ENCODE results near the gene WDR81. TPM values are rescaled to one million over a fixed set of nuclear protein-coding genes. Genes with fewer than 3 reads are reported as not detected.
"Not testable (repeated sequence)": the region's sequence is repeated elsewhere in the genome, so short reads cannot be mapped to it uniquely, and the experiment has no call there.

WDR81 gene
- polyA plus RNA-seq, 4 donors = 9.9 to 21.2 (median 13.3) TPM

DNA sequence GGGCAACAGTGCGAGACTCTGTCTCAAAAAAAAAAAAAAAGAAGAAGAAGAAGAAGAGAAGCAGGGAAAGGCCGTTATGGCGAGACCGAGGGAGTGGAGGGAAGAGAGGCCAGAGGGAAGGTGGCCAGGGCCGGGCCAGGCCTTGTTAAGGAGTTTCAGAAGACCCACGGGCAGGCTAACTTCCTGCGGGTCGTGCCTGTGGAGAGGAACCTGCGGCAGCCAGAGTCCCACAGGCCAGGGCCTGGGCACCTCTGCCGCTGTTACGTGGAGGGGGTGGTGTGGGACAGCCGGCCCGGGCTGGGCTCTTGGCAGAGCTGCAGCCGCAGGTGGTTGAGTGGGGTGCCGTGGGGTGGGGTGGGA is 5.4 kb downstream of the WDR81 start:
- DNase-seq (ENCODE audit: low read depth in 4 of 4, low spot score in 3 of 4) = no peak

DNA sequence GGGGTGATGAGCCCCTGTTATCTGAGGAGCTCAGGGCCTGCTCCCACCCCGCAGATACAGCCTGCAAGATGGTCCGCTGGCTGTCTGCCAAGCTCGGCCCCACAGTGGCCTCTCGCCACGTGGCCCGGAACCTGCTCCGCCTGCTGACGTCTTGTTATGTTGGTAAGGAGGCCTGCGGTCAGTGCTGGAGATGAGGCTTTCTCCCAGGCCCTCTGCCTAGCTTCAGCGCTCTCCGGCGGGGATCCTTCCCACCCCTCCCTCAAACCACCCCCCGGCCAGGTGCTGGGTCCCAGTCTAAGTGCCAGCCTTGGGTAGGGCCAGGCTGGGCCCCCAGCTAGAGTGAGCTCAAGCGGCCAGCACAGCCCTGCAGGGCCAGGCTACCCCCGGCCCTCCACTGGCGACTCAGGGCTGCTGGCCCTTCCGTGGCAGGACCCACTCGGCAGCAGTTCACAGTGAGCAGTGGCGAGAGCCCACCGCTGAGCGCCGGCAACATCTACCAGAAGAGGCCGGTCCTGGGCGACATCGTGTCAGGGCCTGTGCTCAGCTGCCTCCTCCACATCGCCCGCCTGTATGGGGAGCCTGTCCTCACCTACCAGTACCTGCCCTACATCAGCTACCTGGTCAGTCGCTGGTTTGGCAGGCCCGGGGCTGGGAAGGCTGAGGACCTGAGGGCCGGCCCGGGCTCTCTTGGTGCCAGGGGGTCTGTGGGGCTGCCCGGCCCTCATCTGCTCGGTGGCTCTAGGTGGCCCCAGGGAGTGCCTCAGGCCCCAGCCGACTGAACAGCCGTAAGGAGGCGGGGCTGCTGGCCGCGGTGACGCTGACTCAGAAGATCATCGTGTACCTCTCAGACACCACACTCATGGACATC is 6.1 kb downstream of the WDR81 start:
- DNase-seq (ENCODE audit: low read depth in 4 of 4, low spot score in 3 of 4) = no peak

DNA sequence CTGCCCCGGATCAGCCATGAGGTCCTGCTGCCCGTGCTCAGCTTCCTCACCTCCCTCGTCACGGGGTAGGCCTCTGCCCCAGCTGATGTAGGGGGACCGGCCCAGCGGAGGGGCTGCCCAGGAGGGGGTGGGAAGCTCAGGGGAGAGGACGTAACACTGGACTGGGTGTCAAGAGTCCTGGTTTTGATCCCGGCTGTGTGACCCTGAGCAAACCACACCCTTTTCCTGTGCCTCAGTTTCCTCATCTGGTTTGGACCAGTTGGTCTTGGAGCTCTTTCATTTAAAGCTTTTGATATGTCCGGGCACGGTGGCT is 6.6 kb downstream of the WDR81 start:
- DNase-seq (ENCODE audit: low read depth in 4 of 4, low spot score in 3 of 4) = no peak

DNA sequence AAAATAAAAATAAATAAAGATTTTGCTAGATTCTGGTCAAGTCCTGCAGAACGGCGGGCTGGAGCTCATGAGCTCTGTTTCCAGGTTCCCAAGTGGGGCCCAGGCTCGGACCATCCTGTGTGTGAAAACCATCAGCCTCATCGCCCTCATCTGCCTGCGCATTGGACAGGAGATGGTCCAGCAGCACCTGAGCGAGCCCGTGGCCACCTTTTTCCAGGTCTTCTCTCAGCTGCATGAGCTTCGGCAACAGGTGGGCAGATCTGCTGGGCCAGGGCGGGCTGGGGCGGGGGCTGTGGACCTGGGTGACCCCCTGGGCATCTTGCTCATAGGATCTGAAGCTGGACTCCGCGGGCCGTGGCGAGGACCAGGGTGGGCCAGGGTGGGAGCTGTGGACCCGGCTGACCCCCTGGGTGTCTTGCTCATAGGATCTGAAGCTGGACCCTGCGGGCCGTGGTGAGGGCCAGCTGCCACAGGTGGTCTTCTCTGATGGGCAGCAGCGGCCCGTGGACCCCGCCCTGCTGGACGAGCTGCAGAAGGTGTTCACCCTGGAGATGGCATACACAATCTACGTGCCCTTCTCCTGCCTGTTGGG is 7.8 kb downstream of the WDR81 start:
- no peak for DNase-seq (ENCODE audit: low read depth in 4 of 4, low spot score in 3 of 4)

DNA sequence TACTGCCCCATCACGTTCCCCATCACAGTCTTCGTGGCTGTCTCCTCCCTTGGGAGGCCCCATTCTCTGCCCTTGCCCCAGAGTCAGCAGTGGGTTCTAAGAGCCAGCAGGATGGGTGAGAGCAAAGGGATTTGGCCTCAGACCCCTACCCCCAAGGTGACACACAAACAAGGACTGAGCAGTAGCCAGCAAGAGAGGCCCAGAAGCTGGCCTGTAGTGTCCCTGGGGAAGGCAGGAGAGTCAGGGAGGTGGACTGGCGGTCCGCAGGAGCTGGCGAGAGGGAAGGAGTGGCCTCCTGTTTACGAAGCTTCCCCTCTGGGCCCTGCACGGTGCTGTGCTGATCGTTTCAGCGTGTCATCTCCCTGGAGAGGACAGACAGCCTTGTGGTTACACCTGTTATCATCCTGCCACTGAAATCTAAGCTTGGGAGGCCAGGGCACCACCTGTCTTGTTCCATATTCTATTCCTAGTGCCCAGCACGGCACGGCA is 8.4 kb downstream of the WDR81 start:
- DNase-seq (ENCODE audit: low read depth in 4 of 4, low spot score in 3 of 4) = no peak

DNA sequence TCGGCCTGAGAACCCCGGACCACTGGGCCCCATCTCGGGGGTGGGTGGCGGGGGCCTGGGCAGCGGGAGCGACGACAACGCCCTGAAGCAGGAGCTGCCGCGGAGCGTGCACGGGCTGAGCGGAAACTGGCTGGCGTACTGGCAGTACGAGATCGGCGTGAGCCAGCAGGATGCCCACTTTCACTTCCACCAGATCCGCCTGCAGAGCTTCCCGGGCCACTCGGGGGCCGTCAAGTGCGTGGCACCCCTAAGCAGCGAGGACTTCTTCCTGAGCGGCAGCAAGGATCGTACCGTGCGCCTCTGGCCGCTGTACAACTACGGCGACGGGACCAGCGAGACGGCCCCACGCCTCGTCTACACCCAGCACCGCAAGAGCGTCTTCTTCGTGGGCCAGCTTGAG is 9.3 kb downstream of the WDR81 start:
- no peak for DNase-seq (ENCODE audit: low read depth in 4 of 4, low spot score in 3 of 4)

DNA sequence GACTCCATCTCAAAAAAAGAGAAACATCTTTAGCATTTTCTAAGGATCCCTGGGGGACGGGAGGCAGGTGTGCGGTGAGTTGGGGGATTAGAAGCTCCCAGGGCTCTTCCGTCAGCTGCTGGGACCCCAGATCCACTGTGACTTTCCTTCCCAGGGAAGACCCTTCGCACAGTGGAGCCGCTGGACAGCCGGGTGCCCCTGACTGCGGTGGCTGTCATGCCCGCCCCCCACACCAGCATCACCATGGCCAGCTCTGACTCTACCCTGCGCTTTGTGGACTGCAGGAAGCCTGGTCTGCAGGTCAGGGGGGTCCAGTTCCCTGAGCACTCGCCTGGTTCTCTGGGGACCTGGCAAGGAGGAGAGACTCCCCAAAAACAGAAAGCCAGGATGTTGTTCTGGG is 10.9 kb downstream of the WDR81 start:
- DNase-seq (ENCODE audit: low read depth in 4 of 4, low spot score in 3 of 4) = no peak

DNA sequence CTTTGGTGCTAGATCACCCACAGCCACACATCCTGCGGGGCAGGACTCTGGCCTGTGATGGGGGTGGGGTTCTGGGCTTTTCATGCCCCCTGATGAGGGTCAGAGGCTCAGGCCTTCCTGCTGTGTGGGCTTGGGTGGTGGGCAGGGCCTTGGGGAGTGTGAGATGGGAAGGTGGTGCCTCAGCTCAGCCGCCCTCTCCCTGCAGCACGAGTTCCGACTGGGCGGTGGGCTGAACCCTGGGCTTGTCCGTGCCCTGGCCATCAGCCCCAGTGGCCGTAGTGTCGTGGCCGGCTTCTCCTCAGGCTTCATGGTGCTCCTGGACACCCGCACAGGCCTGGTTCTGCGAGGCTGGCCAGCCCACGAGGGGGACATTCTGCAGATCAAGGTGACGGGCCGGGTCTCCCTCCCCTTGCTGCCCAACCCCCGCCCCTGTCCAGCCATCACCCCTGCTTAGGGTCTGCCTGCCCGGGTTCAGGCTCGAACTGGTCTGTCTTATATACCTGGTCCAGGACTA is 11.4 kb downstream of the WDR81 start:
- DNase-seq (ENCODE audit: low read depth in 4 of 4, low spot score in 3 of 4) = no peak

DNA sequence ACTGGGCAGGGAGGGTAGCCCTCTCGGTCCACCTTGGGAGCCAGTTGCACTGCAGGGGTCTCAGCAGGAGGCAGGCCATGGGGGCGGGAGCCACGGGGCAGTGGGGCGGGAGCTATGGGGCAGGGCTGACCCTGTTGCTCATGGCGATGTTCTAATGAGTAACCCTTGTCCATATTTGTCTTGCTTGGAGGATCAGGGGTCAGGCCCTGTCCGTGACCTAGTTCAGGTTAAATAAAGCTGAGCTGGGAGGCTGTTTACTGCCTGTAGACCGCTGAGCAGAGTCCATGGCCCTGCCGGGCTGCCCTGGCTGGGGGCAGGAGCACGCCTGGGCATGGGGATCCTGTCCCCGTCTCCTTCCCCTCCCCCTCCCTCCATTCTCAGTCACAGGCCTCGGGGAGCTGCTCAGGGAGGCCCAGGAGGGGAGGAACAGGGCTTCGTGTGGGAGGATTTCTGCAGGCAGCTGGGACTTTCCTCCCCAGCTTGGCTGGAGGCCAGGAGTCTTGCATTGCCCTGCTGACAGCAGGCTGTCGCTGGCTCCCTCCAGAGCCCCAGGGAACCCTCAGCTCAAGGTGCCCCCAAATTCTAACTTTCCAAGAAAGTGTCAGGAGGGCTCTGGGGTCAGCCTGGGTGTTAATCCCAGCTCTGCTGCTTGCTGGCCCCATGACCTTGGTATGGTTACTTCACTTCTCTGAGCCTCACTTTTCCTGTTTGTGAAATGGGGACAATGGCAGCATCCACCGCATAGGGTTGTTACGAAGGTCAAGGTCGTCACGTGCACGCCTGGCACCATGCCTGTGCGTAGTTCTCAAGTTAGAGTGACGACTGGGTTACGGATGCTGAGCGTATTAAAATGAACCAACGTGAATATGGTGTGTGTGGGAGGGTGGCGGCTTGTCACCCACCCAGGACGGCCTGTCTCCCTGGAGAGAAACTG is 12.1 kb downstream of the WDR81 start:
- no peak for DNase-seq (ENCODE audit: low read depth in 4 of 4, low spot score in 3 of 4)

DNA sequence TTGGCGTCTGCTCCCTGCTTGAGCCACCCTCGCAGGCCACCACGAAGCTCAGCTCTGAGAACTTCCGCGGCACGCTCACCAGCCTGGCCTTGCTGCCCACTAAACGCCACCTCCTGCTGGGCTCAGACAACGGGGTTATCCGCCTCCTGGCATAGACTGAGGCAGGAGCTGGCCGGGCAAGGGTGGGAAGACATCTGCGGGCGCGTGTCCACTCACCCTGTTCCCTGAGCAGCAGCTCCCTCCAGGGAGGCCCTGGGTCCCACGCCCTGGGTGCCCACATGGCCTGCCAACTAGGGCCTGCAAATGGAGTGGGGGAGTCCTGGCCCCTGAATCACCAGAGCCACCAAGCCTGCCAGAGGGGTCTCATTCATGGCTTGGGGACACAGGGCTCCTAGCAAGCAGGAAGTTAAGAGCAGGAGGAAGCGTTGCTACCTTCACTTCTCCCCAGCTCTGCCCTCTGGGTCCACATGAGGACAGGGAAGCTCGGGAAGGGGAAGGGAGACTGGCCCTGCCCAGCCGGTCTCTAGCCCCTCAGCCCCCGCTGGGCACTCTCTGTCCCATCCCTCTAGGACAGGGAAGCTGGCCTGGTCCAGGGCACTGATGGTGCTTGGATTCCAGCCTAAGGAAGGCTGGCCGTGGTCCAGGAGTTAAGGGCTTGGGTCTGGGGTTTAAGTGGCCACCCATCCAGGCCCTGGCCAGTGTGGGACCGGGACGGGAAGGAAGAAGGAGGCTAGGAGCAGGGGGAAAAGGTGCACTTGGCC is 13.2 kb downstream of the WDR81 start:
- no peak for DNase-seq (ENCODE audit: low read depth in 4 of 4, low spot score in 3 of 4)

DNA sequence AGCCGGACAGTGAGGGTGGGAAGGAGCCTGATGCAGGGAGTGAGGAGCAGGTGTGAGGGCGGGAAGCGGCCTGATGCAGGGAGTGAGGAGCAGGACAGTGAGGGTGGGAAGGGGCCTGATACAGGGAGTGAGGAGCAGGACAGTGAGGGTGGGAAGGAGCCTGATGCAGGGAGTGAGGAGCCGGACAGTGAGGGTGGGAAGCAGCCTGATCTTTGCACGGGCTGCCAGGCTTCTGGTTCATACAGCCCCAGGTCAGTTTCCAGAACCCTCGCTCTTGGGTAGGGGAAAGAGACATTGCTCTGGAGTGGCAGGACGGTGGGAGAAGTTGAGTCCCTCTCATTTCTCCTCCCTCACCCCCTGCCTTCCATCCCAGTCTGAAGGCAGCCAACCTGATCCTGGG is 17.4 kb downstream of the WDR81 start:
- not testable (repeated sequence) for DNase-seq (ENCODE audit: low read depth in 4 of 4, low spot score in 3 of 4)

DNA sequence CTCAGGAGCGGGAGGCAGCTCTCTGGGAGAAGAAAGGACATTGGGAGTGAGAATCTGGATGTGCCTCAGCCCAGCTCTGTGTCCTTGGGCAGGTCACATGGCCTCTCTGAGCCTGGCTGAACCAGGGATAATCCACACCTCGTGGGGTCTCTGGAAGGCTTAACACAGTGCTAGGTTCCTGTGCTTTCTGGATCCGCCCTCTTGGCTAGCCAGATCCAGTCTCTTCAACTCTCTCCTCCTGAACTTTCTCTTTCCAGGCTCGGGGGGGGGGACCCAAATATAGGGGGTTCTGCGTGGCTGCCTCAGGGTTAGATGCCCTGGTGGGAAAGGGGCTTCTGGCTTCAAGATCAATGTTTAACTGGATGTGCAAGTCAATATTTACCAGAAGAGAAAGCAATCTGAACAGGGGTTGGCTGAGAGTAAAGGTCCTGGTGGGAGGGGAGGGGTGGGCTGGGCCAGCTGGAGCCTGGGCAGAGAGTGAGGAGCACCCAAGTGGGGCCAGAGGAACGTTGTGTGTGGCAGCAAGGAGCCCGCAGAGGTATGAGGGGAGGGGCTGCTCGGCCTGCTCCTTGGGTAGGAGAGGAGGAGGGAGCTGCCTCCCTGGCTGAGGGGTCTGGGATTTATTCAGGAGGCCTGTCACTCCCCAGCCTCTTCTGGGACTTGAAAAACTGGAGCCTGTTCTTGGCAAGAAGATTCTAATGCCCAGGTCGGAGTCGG is 18.0 kb downstream of the WDR81 start, which contains the start of gene SERPINF2:
Gene SERPINF2, plus strand, starts transcription at position 501 of the 717 bp plus-strand sequence. CDS start 2,125 bp downstream, outside the sequence.
- no peak for DNase-seq (ENCODE audit: low read depth in 4 of 4, low spot score in 3 of 4)

DNA sequence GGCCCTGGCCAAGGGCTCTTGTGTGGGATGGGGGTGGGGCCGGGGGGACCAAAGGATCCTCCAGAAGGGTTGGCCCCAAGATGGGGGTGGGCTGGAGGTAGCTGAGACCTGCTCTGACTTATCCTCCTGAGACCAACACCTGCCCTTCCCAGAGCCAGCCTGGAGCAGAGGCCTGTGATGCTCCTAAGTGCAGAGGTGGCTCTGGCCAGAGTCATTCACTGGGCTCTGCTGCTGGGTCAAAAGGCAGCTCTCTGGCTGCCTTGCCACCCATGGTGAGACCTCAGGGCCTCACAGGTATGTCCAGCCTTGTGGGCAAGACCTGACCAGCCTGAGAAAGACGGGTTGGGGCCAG is 18.6 kb downstream of the WDR81 start:
- DNase-seq (ENCODE audit: low read depth in 4 of 4, low spot score in 3 of 4) = no peak

DNA sequence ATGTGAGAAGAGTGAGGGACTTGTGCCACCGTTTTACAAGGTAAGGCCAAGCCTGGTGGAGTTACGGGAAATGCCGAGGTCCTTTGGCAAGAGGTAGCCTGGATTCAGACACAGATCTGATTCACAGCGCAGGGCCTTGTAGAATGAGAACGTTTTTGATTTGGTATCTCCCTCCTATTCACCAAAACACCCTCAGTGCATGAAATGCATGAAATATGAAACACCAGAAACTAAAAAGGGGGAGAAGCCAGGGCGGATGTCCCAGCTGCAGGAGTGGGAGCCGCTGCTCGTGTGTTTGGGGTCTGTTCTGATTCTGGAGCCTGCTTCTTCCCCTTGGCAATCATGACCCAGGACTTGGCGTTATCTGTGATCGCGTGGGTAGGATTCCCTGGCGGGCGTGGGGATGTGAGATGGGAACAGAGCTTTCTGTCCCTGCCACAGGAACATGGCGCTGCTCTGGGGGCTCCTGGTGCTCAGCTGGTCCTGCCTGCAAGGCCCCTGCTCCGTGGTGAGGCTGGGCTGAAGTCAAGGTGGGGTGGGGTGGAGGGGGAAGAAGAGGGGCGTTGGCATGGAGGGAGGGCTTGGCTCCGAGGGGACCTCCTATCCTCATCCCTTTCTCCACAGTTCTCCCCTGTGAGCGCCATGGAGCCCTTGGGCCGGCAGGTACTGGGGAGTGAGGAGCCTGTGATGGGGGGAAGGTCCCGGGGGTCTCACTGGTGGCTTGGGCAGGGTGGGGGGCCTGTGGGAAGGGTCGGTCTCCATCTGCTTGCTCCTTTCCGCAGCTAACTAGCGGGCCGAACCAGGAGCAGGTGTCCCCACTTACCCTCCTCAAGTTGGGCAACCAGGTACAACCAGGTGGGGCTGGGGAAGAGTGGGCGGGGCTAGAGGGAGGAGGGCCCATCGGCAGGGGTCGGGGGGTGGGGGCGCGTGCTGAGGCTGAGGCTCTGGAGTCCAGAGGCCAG is 20.3 kb downstream of the WDR81 start:
- no peak for DNase-seq (ENCODE audit: low read depth in 4 of 4, low spot score in 3 of 4)

DNA sequence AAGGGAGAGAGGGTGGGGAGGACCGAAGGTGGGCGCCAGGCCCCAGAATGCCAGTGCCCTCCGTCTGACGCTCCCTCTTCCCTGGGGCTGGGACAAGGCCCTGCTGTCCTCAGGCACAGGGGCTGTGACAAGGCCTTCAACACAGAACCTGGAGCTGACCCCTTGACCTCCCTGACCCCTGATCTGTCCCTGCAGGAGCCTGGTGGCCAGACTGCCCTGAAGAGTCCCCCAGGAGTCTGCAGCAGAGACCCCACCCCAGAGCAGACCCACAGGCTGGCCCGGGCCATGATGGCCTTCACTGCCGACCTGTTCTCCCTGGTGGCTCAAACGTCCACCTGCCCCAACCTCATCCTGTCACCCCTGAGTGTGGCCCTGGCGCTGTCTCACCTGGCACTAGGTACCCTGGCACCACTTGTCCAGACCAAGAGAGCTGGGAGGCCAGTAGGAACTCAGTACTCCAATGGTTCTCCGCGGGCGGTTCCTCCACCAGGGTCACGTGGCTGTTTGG is 21.1 kb downstream of the WDR81 start:
- no peak for DNase-seq (ENCODE audit: low read depth in 4 of 4, low spot score in 3 of 4)

DNA sequence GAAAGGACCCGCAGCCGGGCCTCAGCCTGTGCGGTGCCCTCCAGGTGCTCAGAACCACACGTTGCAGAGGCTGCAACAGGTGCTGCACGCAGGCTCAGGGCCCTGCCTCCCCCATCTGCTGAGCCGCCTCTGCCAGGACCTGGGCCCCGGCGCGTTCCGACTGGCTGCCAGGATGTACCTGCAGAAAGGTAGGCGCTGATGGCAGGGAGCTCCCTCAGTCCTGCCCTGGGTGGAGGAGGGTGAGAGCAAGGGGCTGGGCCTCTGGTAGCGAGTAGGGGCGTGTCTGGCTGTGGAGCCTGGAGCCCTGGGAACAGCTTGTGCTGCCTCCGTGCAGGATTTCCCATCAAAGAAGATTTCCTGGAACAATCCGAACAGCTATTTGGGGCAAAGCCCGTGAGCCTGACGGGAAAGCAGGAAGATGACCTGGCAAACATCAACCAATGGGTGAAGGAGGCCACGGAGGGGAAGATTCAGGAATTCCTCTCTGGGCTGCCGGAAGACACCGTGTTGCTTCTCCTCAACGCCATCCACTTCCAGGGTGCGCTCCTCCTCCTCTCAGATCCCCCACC is 22.6 kb downstream of the WDR81 start:
- no peak for DNase-seq (ENCODE audit: low read depth in 4 of 4, low spot score in 3 of 4)

DNA sequence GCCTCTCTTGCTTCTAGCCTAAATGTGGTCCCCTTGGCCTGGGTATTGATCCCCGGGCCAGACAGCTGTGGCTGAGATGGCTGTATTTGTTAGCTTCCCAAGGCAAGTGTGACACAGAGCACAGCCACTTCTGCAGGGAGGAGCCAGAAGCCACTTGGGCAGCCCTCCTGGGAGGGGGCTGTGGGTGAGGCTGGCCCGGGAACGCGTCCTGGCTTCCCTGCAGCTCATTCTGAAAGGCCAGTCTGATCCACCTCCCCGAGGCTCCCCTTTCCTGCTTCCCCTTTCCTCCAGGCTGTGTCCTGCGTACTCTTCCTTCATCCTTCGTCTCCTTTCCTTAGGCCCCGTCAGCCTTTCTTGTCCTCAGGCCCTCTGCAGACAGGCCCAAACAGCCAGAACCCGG is 26.1 kb downstream of the WDR81 start:
- no peak for DNase-seq (ENCODE audit: low read depth in 4 of 4, low spot score in 3 of 4)
